ENCODE data around the gene SLC16A5. TPM values are rescaled to one million over a fixed set of nuclear protein-coding genes. Genes with fewer than 3 reads are reported as not detected.
"Not testable (repeated sequence)": the region's sequence is repeated elsewhere in the genome, so short reads cannot be mapped to it uniquely, and the experiment has no call there.

Gene SLC16A5
- total RNA-seq, 1 experiment from 2014 or later: 20.0 TPM

GRCh38 chr17:75109046-75109406, 21.3 kb downstream of the SLC16A5 start:
- DNase-seq (ENCODE audit: extremely low read depth, low read depth): no peak

- DNase-seq (ENCODE audit: extremely low read depth, low read depth): peak; percentile 79
Observed at GRCh38 chr17:75109407-75110233, 21.9 kb downstream of the SLC16A5 start, which contains the start of gene ARMC7. TSS of gene ARMC7 (plus strand) at chr17:75109969. CDS start at chr17:75110289, 320 bp downstream.

GRCh38 chr17:75110234-75110937, 22.6 kb downstream of the SLC16A5 start:
- DNase-seq (ENCODE audit: extremely low read depth, low read depth): no peak

GRCh38 chr17:75111777-75112335, 24.1 kb downstream of the SLC16A5 start:
- DNase-seq (ENCODE audit: extremely low read depth, low read depth): no peak

GRCh38 chr17:75113798-75114551, 26.2 kb downstream of the SLC16A5 start:
- peak; percentile 85 for DNase-seq (ENCODE audit: extremely low read depth, low read depth)

GRCh38 chr17:75114552-75115314, 27.0 kb downstream of the SLC16A5 start:
- DNase-seq (ENCODE audit: extremely low read depth, low read depth): no peak

GRCh38 chr17:75115555-75115954, 27.8 kb downstream of the SLC16A5 start:
- DNase-seq (ENCODE audit: extremely low read depth, low read depth): no peak

GRCh38 chr17:75116737-75117136, 29.0 kb downstream of the SLC16A5 start:
- no peak for DNase-seq (ENCODE audit: extremely low read depth, low read depth)

- no peak for DNase-seq (ENCODE audit: extremely low read depth, low read depth)
Observed at GRCh38 chr17:75118307-75118706, 30.6 kb downstream of the SLC16A5 start.

GRCh38 chr17:75124041-75124818, 36.5 kb downstream of the SLC16A5 start:
- DNase-seq (ENCODE audit: extremely low read depth, low read depth): peak; percentile 99

- no peak for DNase-seq (ENCODE audit: extremely low read depth, low read depth)
Observed at GRCh38 chr17:75124819-75125162, 37.0 kb downstream of the SLC16A5 start.

GRCh38 chr17:75125984-75126383, 38.2 kb downstream of the SLC16A5 start:
- no peak for DNase-seq (ENCODE audit: extremely low read depth, low read depth)

- no peak for DNase-seq (ENCODE audit: extremely low read depth, low read depth)
Observed at GRCh38 chr17:75126954-75127353, 39.2 kb downstream of the SLC16A5 start.

GRCh38 chr17:75127936-75128335, 40.2 kb downstream of the SLC16A5 start:
- not testable (repeated sequence) for DNase-seq (ENCODE audit: extremely low read depth, low read depth)

- no peak for DNase-seq (ENCODE audit: extremely low read depth, low read depth)
Observed at GRCh38 chr17:75128694-75129505, 41.1 kb downstream of the SLC16A5 start.

GRCh38 chr17:75129576-75129975, 41.8 kb downstream of the SLC16A5 start:
- no peak for DNase-seq (ENCODE audit: extremely low read depth, low read depth)

- DNase-seq (ENCODE audit: extremely low read depth, low read depth): no peak
Observed at GRCh38 chr17:75130059-75130631, 42.4 kb downstream of the SLC16A5 start.

GRCh38 chr17:75130632-75131277, 43.0 kb downstream of the SLC16A5 start:
- DNase-seq (ENCODE audit: extremely low read depth, low read depth): peak; percentile 72
